OCI-LY1 (cell line): Measurements from ENCODE around the gene TRIM49D2.
"Not testable (repeated sequence)": the region's sequence is repeated elsewhere in the genome, so short reads cannot be mapped to it uniquely, and the experiment has no call there.

ENCODE experiments used
- CTCF ChIP-seq: fragments of 200-600 bp; sonication (generic), shearing (Covaris generic); IDR thresholded peaks from 2 replicates; pipeline ENCODE4 v1.5.1; 2017; ENCODE audit warnings: mild to moderate bottlenecking, antibody characterized with exemption, low read length, moderate library complexity, mixed read lengths
- EZH2 ChIP-seq: fragments of 200-600 bp; sonication (generic), shearing (Covaris generic); IDR thresholded peaks from 2 replicates; pipeline ENCODE4 v1.8.0; 2017; ENCODE audit warnings: borderline replicate concordance, mixed run types, mild to moderate bottlenecking, antibody characterized with exemption, low read length, moderate library complexity, mixed read lengths

GRCh38 chr11:89923764-89924163 lies at the start of gene TRIM49D2:
- TF ChIP-seq CTCF, EZH2: not testable (repeated sequence)
